HEK293 (cell line): ENCODE results near the gene ZNF862.
A peak's percentile ranks its signal among the peaks of the same experiment; 100 is the strongest.

Experiments
- CTCF ChIA-PET: fragments of 350-600 bp; formaldehyde crosslinking; extraction: SDS; loops from one replicate; lab custom pipeline; 2021; ENCODE audit warnings: antibody characterized with exemption; lab: Yijun Ruan, JAX
- POLR2A ChIA-PET: fragments of 300-600 bp; formaldehyde crosslinking; extraction: SDS; loops from one replicate; lab custom pipeline; 2020; ENCODE audit warnings: antibody characterized with exemption, inconsistent platforms; lab: Yijun Ruan, JAX
- H3K27ac ChIP-seq: fragments of 200-500 bp; sonication (Bioruptor generic); 2 replicates; pipeline ENCODE4 v1.5.1; 2014; ENCODE audit warnings: low read depth, low read length, control low read depth, inconsistent platforms; ENCODE audit errors: extremely low read depth
- H3K36me3 ChIP-seq, 2 experiments: fragments of 200-500 bp in 1 of 2; sonication (Bioruptor generic) in 1 of 2; 1 replicate in 1 of 2; 2 replicates in 1 of 2; pipeline ENCODE4 v1.5.1; 2014 to 2017; ENCODE audit warnings: inconsistent platforms in 2 of 2, low read length in 2 of 2; ENCODE audit not compliant: control insufficient read depth in 2 of 2, insufficient read depth in 1 of 2
- H3K4me1 ChIP-seq: fragments of 200-500 bp; sonication (Bioruptor generic); 2 replicates; pipeline ENCODE4 v1.5.1; 2014; ENCODE audit warnings: mild to moderate bottlenecking, low read length, inconsistent platforms; ENCODE audit not compliant: control insufficient read depth, insufficient read depth
- H3K4me3 ChIP-seq: 2 replicates; pipeline ENCODE4 v1.5.1; 2011; ENCODE audit warnings: low read depth, mild to moderate bottlenecking, control low read depth, low read length, moderate library complexity
- H3K9me3 ChIP-seq: fragments of 200-500 bp; sonication (Bioruptor generic); 2 replicates; pipeline ENCODE4 v1.5.1; 2014; ENCODE audit warnings: low read depth, low read length, inconsistent platforms; ENCODE audit not compliant: control insufficient read depth, insufficient read depth
- BCL11A ChIP-seq: fragments of 450-650 bp; formaldehyde crosslinking; IDR thresholded peaks from 2 replicates; pipeline ENCODE4 v1.5.1; 2016; ENCODE audit warnings: low read depth, missing biosample characterization, missing genetic modification characterization
- GLI2 ChIP-seq: fragments of 450-650 bp; formaldehyde crosslinking; IDR thresholded peaks from 2 replicates; pipeline ENCODE4; 2017; ENCODE audit warnings: missing biosample characterization, missing genetic modification characterization, low read depth, borderline replicate concordance
- PRDM4 ChIP-seq: fragments of 450-650 bp; formaldehyde crosslinking; IDR thresholded peaks from 2 replicates; pipeline ENCODE4 v1.5.1; 2017; ENCODE audit warnings: missing biosample characterization, missing genetic modification characterization
- TSHZ1 ChIP-seq: fragments of 450-650 bp; formaldehyde crosslinking; IDR thresholded peaks from 2 replicates; pipeline ENCODE4 v1.5.1; 2016; ENCODE audit warnings: missing biosample characterization, missing genetic modification characterization, borderline replicate concordance
- ZBTB10 ChIP-seq: fragments of 450-650 bp; formaldehyde crosslinking; IDR thresholded peaks from 2 replicates; pipeline ENCODE4 v1.5.1; 2016; ENCODE audit warnings: missing biosample characterization, missing genetic modification characterization
- ZNF121 ChIP-seq: fragments of 450-650 bp; formaldehyde crosslinking; IDR thresholded peaks from 2 replicates; pipeline ENCODE4 v1.5.1; 2016; ENCODE audit warnings: missing biosample characterization, missing genetic modification characterization
- ZNF426 ChIP-seq: fragments of 450-650 bp; formaldehyde crosslinking; IDR thresholded peaks from 2 replicates; pipeline ENCODE4 v1.5.1; 2017; ENCODE audit warnings: missing biosample characterization, missing genetic modification characterization, mild to moderate bottlenecking, inconsistent platforms, moderate library complexity
- ZNF521 ChIP-seq: fragments of 450-650 bp; formaldehyde crosslinking; IDR thresholded peaks from 2 replicates; pipeline ENCODE4 v1.5.1; 2017; ENCODE audit warnings: missing biosample characterization, mild to moderate bottlenecking, missing genetic modification characterization
- ZNF654 ChIP-seq: fragments of 450-650 bp; formaldehyde crosslinking; IDR thresholded peaks from 2 replicates; pipeline ENCODE4 v1.5.1; 2016; ENCODE audit warnings: low read depth, missing biosample characterization, missing genetic modification characterization
- ZNF658 ChIP-seq: fragments of 450-650 bp; formaldehyde crosslinking; IDR thresholded peaks from 2 replicates; pipeline ENCODE4; 2016; ENCODE audit warnings: missing biosample characterization, missing genetic modification characterization
- ZNF677 ChIP-seq: fragments of 450-650 bp; IDR thresholded peaks from 2 replicates; pipeline ENCODE4 v1.5.0; 2018; ENCODE audit warnings: missing biosample characterization, mild to moderate bottlenecking, missing genetic modification characterization, moderate library complexity
- ZNF692 ChIP-seq: fragments of 450-650 bp; formaldehyde crosslinking; IDR thresholded peaks from 2 replicates; pipeline ENCODE4 v1.5.1; 2016; ENCODE audit warnings: missing biosample characterization, missing genetic modification characterization

The ZNF862 gene

GRCh38 chr7:149817301-149817771 lies 20.8 kb upstream of the ZNF862 start (continued):
- TF ChIP-seq ZBTB10 (tag by site-specific recombination) (no peak), ZNF426 (tag by site-specific recombination) (no peak), GLI2 (tag by site-specific recombination) (no peak), ZNF521 (no peak), ZNF677 (tag by site-specific recombination) (no peak), PRDM4 (tag by site-specific recombination) (no peak), ZNF658 (tag by site-specific recombination) (no peak), TSHZ1 (tag by site-specific recombination) (no peak), ZNF121 (tag by site-specific recombination) (no peak)

GRCh38 chr7:149817836-149818535 lies 20.2 kb upstream of the ZNF862 start:
- Histone ChIP-seq H3K36me3 (no peaks in the 10 kb centered on the region), H3K4me3 (no peak overlapping the region), H3K4me1 (no peaks in the 10 kb centered on the region), H3K27ac (no peak overlapping the region), H3K9me3 (no peaks in the 10 kb centered on the region)
- TF ChIP-seq ZNF692 (tag by site-specific recombination) (peak; percentile 36; the same call in 1 of the 2 replicates), ZNF654 (tag by site-specific recombination) (no peak)
- POLR2A ChIA-PET: interaction anchor here (1.5 kb wide), 1 partner anchor 21 kb away, joined by 3 read pairs; no protein-coding TSS in a partner anchor
- CTCF ChIA-PET: interaction anchor here (1.7 kb wide), 1 partner anchor 11 kb away, joined by 5 read pairs; no protein-coding TSS in a partner anchor

GRCh38 chr7:149818536-149818840 lies 19.7 kb upstream of the ZNF862 start:
- H3K4me1 ChIP-seq: no peaks in the 10 kb centered on the region
- H3K9me3 ChIP-seq: no peaks in the 10 kb centered on the region
- H3K4me3 ChIP-seq: no peak overlapping the region
- CTCF ChIA-PET: no interaction called here
- TF ChIP-seq BCL11A: no peak
- no peaks in the 10 kb centered on the region for H3K36me3 ChIP-seq
- POLR2A ChIA-PET: interaction anchor here (1.5 kb wide), 1 partner anchor 21 kb away, joined by 3 read pairs; no protein-coding TSS in a partner anchor
- H3K27ac ChIP-seq: no peak overlapping the region
